ENCODE results near the gene SLC4A2.

The SLC4A2 gene

DNA sequence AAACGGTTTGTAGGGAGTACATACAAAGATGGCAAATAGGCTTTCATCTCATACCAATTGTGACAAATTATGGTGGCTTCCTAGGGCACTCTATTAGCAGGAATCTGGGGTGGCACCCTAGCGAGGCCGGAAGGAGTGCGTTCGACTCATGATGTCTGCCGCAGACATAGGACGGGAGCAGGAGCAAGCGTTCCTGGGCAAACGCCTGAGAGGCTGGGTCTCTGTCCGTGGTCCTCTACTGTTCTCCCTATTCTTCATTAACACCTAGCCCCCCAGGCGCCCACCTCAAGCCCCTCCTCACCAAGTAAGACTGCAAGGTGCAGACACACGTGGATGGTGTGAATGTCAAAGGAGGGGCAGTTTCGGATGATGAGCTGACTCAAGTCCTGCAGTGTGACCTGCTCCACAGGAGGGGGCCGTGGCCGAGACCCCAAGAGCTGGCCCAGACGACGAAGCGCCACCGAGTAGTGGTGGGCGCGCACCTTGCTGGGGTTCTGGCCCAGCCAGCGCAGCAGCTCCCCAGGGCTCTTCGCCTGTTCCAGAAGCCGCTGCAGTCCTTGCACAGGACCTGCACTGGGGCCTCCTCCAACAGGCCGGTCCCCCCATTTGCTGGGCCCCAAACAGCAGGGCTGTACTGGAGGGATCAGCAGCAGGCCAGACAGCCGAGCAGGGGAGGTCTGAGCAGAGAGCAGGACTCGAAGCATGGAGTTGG, 20.0 kb downstream of the SLC4A2 start:
- H3K27ac ChIP-seq (ENCODE audit: low read length), result no peak overlapping the region

DNA sequence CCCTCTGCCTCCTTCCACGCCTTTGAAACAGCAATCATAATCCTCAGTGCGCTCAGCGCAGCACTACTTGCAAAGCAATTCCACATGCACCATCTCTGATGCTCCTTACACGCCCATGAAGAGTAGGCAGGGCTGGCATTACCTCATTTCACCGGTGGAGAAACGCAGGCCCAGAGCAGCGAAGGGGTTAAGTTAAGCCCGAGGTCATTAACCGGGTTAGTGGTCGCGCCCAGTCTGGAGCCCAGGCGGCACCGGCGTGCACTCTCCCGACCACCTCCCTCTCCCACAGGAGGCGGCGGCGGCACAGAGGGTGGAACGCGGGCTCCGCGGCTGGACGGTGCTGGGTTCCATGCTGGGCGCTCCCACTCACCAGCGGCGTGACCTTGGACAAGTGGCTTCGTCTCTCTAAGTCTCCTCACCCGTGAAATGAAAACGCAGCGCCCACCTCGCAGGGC, 20.7 kb downstream of the SLC4A2 start:
- Histone ChIP-seq H3K4me1 (ENCODE audit: low read length) (peaks cover 44% of the 10 kb centered on the region), H3K27me3 (ENCODE audit: low read depth, low read length) (no peaks in the 10 kb centered on the region), H3K79me2 (ENCODE audit: low read length) (peaks cover 43% of the 10 kb centered on the region), H3K36me3 (replicated peaks; ENCODE audit: low read depth, low read length) (peaks cover 14% of the 10 kb centered on the region), H3K4me3 (ENCODE audit: low read length) (peak overlapping the region; percentile 94), H3K4me2 (ENCODE audit: low read length) (peak overlapping the region; percentile 88), H2AFZ (ENCODE audit: low read depth, low read length) (no peak overlapping the region), H3K9me3 (ENCODE audit: insufficient read depth, low read length) (no peaks in the 10 kb centered on the region), H3K9ac (ENCODE audit: low read length) (peak overlapping the region; percentile 92), H3K27ac (ENCODE audit: low read length) (peak overlapping the region; percentile 59), H4K20me1 (ENCODE audit: insufficient read depth, low read length) (no peaks in the 10 kb centered on the region)
- TF ChIP-seq, protein P1, sequence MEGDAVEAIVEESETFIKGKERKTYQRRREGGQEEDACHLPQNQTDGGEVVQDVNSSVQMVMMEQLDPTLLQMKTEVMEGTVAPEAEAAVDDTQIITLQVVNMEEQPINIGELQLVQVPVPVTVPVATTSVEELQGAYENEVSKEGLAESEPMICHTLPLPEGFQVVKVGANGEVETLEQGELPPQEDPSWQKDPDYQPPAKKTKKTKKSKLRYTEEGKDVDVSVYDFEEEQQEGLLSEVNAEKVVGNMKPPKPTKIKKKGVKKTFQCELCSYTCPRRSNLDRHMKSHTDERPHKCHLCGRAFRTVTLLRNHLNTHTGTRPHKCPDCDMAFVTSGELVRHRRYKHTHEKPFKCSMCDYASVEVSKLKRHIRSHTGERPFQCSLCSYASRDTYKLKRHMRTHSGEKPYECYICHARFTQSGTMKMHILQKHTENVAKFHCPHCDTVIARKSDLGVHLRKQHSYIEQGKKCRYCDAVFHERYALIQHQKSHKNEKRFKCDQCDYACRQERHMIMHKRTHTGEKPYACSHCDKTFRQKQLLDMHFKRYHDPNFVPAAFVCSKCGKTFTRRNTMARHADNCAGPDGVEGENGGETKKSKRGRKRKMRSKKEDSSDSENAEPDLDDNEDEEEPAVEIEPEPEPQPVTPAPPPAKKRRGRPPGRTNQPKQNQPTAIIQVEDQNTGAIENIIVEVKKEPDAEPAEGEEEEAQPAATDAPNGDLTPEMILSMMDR (IDR thresholded peaks at IDR 0.05; ENCODE audit: low read depth, low read length), result no peak
- no peak for TF ChIP-seq EZH2phosphoT487 (IDR thresholded peaks at IDR 0.05; ENCODE audit: low read depth)

More for the DNA sequence above, 20.0 kb downstream of the SLC4A2 start:
- H2AFZ ChIP-seq (ENCODE audit: low read depth, low read length), result no peak overlapping the region
- H3K27me3 ChIP-seq (ENCODE audit: low read depth, low read length), result no peaks in the 10 kb centered on the region
- H3K4me3 ChIP-seq (ENCODE audit: low read length), result peak overlapping the region; percentile 94
- TF ChIP-seq EZH2phosphoT487 (IDR thresholded peaks at IDR 0.05; ENCODE audit: low read depth), result no peak
- TF ChIP-seq, protein P1 (IDR thresholded peaks at IDR 0.05; ENCODE audit: low read depth, low read length), result no peak
- peaks cover 40% of the 10 kb centered on the region for H3K4me1 ChIP-seq (ENCODE audit: low read length)
- H3K4me2 ChIP-seq (ENCODE audit: low read length), result peak overlapping the region; percentile 88
- H3K9me3 ChIP-seq (ENCODE audit: insufficient read depth, low read length), result no peaks in the 10 kb centered on the region
- H4K20me1 ChIP-seq (ENCODE audit: insufficient read depth, low read length), result no peaks in the 10 kb centered on the region
- H3K36me3 ChIP-seq (replicated peaks; ENCODE audit: low read depth, low read length), result peaks cover 20% of the 10 kb centered on the region
- peaks cover 43% of the 10 kb centered on the region for H3K79me2 ChIP-seq (ENCODE audit: low read length)
- H3K9ac ChIP-seq (ENCODE audit: low read length), result peak overlapping the region; percentile 92

- no peaks in the 10 kb centered on the region for H4K20me1 ChIP-seq (ENCODE audit: insufficient read depth, low read length)
- H3K27ac ChIP-seq (ENCODE audit: low read length), result peak within 1 kb of the TSS; percentile 59
- peak within 1 kb of the TSS; percentile 92 for H3K9ac ChIP-seq (ENCODE audit: low read length)
- no peaks in the 10 kb centered on the region for H3K9me3 ChIP-seq (ENCODE audit: insufficient read depth, low read length)
- TF ChIP-seq, protein P1 (IDR thresholded peaks at IDR 0.05; ENCODE audit: low read depth, low read length), result no peak
- TF ChIP-seq EZH2phosphoT487 (IDR thresholded peaks at IDR 0.05; ENCODE audit: low read depth), result no peak
- peaks cover 43% of the 10 kb centered on the region for H3K79me2 ChIP-seq (ENCODE audit: low read length)
- H2AFZ ChIP-seq (ENCODE audit: low read depth, low read length), result no peak within 1 kb of the TSS
- H3K4me1 ChIP-seq (ENCODE audit: low read length), result peaks cover 49% of the 10 kb centered on the region
- H3K36me3 ChIP-seq (replicated peaks; ENCODE audit: low read depth, low read length), result peaks cover 10% of the 10 kb centered on the region
- peak within 1 kb of the TSS; percentile 88 for H3K4me2 ChIP-seq (ENCODE audit: low read length)
- peak within 1 kb of the TSS; percentile 94 for H3K4me3 ChIP-seq (ENCODE audit: low read length)
- H3K27me3 ChIP-seq (ENCODE audit: low read depth, low read length), result no peaks in the 10 kb centered on the region
Observed at GRCh38 chr7:151080522-151081169, 21.3 kb downstream of the SLC4A2 start, which contains the start of gene FASTK. FASTK (minus strand) TSS chr7:151080809; CDS start chr7:151080766, 43 bp downstream.

Data from OCI-LY3 (cell line).